ENCODE measurements around the gene CNTNAP2.

CNTNAP2 gene

DNA sequence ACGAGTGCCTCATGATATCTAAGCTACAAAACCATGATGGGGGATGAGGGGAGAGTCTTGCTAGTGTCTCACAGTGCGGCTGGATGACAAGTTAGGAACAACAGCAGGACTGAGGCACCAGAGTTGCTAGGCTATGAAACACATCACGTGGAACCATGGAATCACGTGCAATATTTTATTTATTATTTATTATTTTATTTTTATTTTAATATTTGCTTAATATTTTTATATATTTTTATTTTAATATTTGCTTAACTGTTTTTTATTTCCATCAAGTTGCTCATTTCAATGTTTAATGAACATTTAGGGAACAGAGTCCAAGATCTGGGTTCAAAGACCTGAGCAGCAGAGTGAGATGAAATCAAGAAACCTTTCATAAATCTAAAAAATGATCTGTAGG is 614.6 kb downstream of the CNTNAP2 start:
- Histone ChIP-seq H3K4me3 (no peak overlapping the region), H3K9ac (ENCODE audit: insufficient read length) (no peak overlapping the region), H3K9me3 (ENCODE audit: low read depth, low read length) (no peaks in the 10 kb centered on the region), H3K27ac (no peak overlapping the region), H3K36me3 (ENCODE audit: insufficient read depth, low read length) (no peaks in the 10 kb centered on the region)
- no peak for DNase-seq (ENCODE audit: low read depth, low spot score)
- TF ChIP-seq EZH2 (IDR thresholded peaks at IDR 0.05) (no peak), FOXP2 (optimal IDR thresholded peaks at IDR 0.05; ENCODE audit: control extremely low read depth, extremely low read length, insufficient read depth) (no peak)

- DNase-seq (ENCODE audit: low read depth, low spot score), result no peak
- no peaks in the 10 kb centered on the region for H3K36me3 ChIP-seq (ENCODE audit: insufficient read depth, low read length)
- no peaks in the 10 kb centered on the region for H3K9me3 ChIP-seq (ENCODE audit: low read depth, low read length)
- TF ChIP-seq POLR2AphosphoS5 (IDR thresholded peaks at IDR 0.05; ENCODE audit: borderline replicate concordance, low read depth, low read length) (no peak), FOXP2 (optimal IDR thresholded peaks at IDR 0.05; ENCODE audit: control extremely low read depth, extremely low read length, insufficient read depth) (no peak), EZH2 (IDR thresholded peaks at IDR 0.05) (no peak)
- no peak overlapping the region for H3K9ac ChIP-seq (ENCODE audit: insufficient read length)
- H3K27ac ChIP-seq, result no peak overlapping the region
- H3K4me3 ChIP-seq, result no peak overlapping the region
Measured at GRCh38 chr7:146735992-146736391, 619.4 kb downstream of the CNTNAP2 start.

- H3K9me3 ChIP-seq (ENCODE audit: low read depth, low read length), result no peaks in the 10 kb centered on the region
- no peak overlapping the region for H3K9ac ChIP-seq (ENCODE audit: insufficient read length)
- no peak for TF ChIP-seq EZH2 (IDR thresholded peaks at IDR 0.05)
- no peak for TF ChIP-seq POLR2AphosphoS5 (IDR thresholded peaks at IDR 0.05; ENCODE audit: borderline replicate concordance, low read depth, low read length)
- no peak for TF ChIP-seq FOXP2 (optimal IDR thresholded peaks at IDR 0.05; ENCODE audit: control extremely low read depth, extremely low read length, insufficient read depth)
- no peak overlapping the region for H3K27ac ChIP-seq
- H3K36me3 ChIP-seq (ENCODE audit: insufficient read depth, low read length), result no peaks in the 10 kb centered on the region
- DNase-seq (ENCODE audit: low read depth, low spot score), result no peak
- H3K4me3 ChIP-seq, result no peak overlapping the region
Measured at GRCh38 chr7:146736446-146737190, 620.0 kb downstream of the CNTNAP2 start.

DNA sequence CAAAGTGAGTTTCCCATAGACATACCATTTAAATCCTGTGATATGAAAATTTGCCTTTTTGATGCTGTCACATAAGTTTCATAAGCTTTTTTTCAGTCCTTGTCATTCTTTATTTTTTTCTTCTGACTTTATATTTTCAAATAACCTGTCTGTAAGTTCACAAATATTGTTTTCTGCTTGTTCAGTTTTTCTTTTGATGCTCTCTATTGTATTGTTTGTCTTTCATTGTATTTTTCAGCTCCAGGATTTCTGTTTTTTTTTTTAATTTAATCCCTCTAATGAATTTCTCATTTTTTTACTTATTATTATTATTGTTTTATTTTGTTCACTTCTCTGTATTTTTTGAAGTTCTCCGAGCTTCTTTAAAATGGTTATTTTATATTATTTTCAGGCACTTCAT is 623.4 kb downstream of the CNTNAP2 start:
- no peak for TF ChIP-seq FOXP2 (optimal IDR thresholded peaks at IDR 0.05; ENCODE audit: control extremely low read depth, extremely low read length, insufficient read depth)
- TF ChIP-seq EZH2 (IDR thresholded peaks at IDR 0.05), result no peak
- no peak for TF ChIP-seq POLR2AphosphoS5 (IDR thresholded peaks at IDR 0.05; ENCODE audit: borderline replicate concordance, low read depth, low read length)
- no peaks in the 10 kb centered on the region for H3K36me3 ChIP-seq (ENCODE audit: insufficient read depth, low read length)
- DNase-seq (ENCODE audit: low read depth, low spot score), result no peak
- H3K27ac ChIP-seq, result no peak overlapping the region
- no peak overlapping the region for H3K4me3 ChIP-seq
- H3K9me3 ChIP-seq (ENCODE audit: low read depth, low read length), result no peaks in the 10 kb centered on the region
- H3K9ac ChIP-seq (ENCODE audit: insufficient read length), result no peak overlapping the region

- Histone ChIP-seq H3K9ac (ENCODE audit: insufficient read length) (no peak overlapping the region), H3K9me3 (ENCODE audit: low read depth, low read length) (no peaks in the 10 kb centered on the region), H3K36me3 (ENCODE audit: insufficient read depth, low read length) (no peaks in the 10 kb centered on the region), H3K27ac (no peak overlapping the region), H3K4me3 (no peak overlapping the region)
- no peak for DNase-seq (ENCODE audit: low read depth, low spot score)
- TF ChIP-seq FOXP2 (optimal IDR thresholded peaks at IDR 0.05; ENCODE audit: control extremely low read depth, extremely low read length, insufficient read depth), result no peak
- no peak for TF ChIP-seq POLR2AphosphoS5 (IDR thresholded peaks at IDR 0.05; ENCODE audit: borderline replicate concordance, low read depth, low read length)
- TF ChIP-seq EZH2 (IDR thresholded peaks at IDR 0.05), result no peak
Measured at GRCh38 chr7:146741911-146742310, 625.3 kb downstream of the CNTNAP2 start.

DNA sequence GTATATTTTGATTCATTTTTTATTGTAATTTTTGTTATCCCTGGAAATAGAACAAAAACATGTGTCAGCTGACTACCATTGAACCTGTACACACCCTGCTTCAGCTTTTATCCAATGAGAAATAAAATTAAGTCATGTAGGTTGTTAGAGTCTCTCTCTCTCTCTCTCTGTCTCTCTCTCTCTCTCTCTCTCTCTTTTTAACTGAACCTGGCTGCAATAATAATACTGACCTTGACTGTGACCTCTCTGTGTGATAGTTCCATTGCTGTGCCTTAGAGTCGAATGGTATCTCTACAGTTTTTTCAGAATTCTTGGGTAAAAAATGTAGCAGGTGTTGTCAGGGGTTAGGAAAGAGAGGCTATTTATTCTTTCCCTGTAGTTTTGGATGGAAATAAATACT is 637.8 kb downstream of the CNTNAP2 start:
- DNase-seq (ENCODE audit: low read depth, low spot score), result no peak
- Histone ChIP-seq H3K9me3 (ENCODE audit: low read depth, low read length) (0 out of 2 replicates have a peak, but pooled peaks cover 2% of the 10 kb centered on the region), H3K9ac (ENCODE audit: insufficient read length) (no peak overlapping the region), H3K4me3 (no peak overlapping the region), H3K27ac (no peak overlapping the region), H3K36me3 (ENCODE audit: insufficient read depth, low read length) (no peaks in the 10 kb centered on the region)
- TF ChIP-seq POLR2AphosphoS5 (IDR thresholded peaks at IDR 0.05; ENCODE audit: borderline replicate concordance, low read depth, low read length) (no peak), EZH2 (IDR thresholded peaks at IDR 0.05) (no peak), FOXP2 (optimal IDR thresholded peaks at IDR 0.05; ENCODE audit: control extremely low read depth, extremely low read length, insufficient read depth) (no peak)

DNA sequence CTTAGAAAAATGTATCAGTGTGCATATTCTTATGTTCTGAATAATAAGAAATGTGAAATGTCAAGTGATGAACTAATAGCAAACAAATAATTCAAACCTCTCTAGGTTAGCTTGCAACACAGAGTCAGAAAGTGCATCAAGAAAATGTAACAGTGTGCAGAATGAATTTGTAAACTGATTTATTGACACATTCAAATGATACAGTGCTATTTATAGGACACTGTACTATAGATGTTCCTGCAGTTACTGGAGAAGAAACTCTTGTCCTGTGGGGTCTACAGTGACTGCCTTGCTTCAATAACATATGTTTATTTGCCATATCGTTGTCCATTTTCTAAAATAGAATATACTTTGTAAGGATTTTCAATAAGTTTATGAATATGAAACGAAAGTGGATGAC is 639.0 kb downstream of the CNTNAP2 start:
- 0 out of 2 replicates have a peak, but pooled peaks cover 2% of the 10 kb centered on the region for H3K9me3 ChIP-seq (ENCODE audit: low read depth, low read length)
- H3K9ac ChIP-seq (ENCODE audit: insufficient read length), result no peak overlapping the region
- H3K4me3 ChIP-seq, result no peak overlapping the region
- no peak overlapping the region for H3K27ac ChIP-seq
- no peak for TF ChIP-seq POLR2AphosphoS5 (IDR thresholded peaks at IDR 0.05; ENCODE audit: borderline replicate concordance, low read depth, low read length)
- no peak for DNase-seq (ENCODE audit: low read depth, low spot score)
- no peaks in the 10 kb centered on the region for H3K36me3 ChIP-seq (ENCODE audit: insufficient read depth, low read length)

DNA sequence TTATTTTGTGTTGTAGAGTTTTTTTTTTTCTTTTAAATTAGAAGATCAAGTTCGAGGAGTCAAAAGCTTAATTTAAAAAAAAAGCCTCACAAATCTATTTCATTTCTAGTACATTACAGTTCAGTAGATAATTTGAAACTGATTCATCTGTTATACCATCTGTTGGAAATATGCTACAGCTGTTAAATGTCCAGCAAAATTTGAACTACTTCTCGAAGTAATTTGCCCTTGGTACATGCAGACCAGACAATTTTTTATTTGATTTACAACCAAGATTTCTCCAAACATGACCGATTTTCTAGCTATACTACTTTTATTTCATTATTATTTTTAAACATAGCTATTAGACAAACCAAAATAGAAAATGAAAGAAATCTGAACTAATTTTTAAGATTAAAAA is 647.9 kb downstream of the CNTNAP2 start:
- DNase-seq (ENCODE audit: low read depth, low spot score), result no peak
- no peak overlapping the region for H3K27ac ChIP-seq
- H3K36me3 ChIP-seq (ENCODE audit: insufficient read depth, low read length), result no peaks in the 10 kb centered on the region
- TF ChIP-seq FOXP2 (optimal IDR thresholded peaks at IDR 0.05; ENCODE audit: control extremely low read depth, extremely low read length, insufficient read depth) (no peak), EZH2 (IDR thresholded peaks at IDR 0.05) (no peak), POLR2AphosphoS5 (IDR thresholded peaks at IDR 0.05; ENCODE audit: borderline replicate concordance, low read depth, low read length) (no peak)
- no peak overlapping the region for H3K4me3 ChIP-seq
- H3K9me3 ChIP-seq (ENCODE audit: low read depth, low read length), result no peaks in the 10 kb centered on the region
- H3K9ac ChIP-seq (ENCODE audit: insufficient read length), result no peak overlapping the region

DNA sequence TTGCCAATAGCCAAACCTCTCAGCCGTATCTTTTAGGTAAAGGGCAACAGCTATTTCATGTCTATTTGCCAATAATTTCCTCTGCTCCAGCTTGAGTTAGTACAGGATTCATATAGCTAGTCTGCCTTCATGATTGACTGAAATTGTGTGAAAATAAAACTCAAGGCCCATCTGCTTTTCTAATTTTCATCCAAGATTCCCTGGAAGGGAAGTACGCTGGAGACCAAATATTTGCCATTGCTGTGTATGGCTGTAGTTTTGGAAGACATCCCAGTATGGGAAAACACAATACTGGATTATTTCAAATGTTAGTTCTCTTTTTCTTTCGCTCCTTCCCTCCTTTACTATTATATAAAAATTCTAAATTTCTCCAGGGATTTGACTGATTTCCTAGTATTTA is 652.4 kb downstream of the CNTNAP2 start:
- no peak for DNase-seq (ENCODE audit: low read depth, low spot score)
- no peak for TF ChIP-seq FOXP2 (optimal IDR thresholded peaks at IDR 0.05; ENCODE audit: control extremely low read depth, extremely low read length, insufficient read depth)
- Histone ChIP-seq H3K27ac (no peak overlapping the region), H3K9me3 (ENCODE audit: low read depth, low read length) (no peaks in the 10 kb centered on the region), H3K36me3 (ENCODE audit: insufficient read depth, low read length) (no peaks in the 10 kb centered on the region), H3K4me3 (no peak overlapping the region), H3K9ac (ENCODE audit: insufficient read length) (no peak overlapping the region)
